Stimulated activated CD8-positive, alpha-beta memory T cell treated with anti-CD3 and anti-CD28 coated beads, Interleukin-12 subunit alpha, Interleukin-12 subunit beta, amount 100 ng/mL, for 1 hour (primary cell): Measurements from ENCODE around the gene LDLRAD3.

ENCODE experiments used
- DNase-seq: peaks from one replicate; pipeline ENCODE4 v3.0.0-alpha.2; 2020; ENCODE audit warnings: low read depth

LDLRAD3 gene

DNA sequence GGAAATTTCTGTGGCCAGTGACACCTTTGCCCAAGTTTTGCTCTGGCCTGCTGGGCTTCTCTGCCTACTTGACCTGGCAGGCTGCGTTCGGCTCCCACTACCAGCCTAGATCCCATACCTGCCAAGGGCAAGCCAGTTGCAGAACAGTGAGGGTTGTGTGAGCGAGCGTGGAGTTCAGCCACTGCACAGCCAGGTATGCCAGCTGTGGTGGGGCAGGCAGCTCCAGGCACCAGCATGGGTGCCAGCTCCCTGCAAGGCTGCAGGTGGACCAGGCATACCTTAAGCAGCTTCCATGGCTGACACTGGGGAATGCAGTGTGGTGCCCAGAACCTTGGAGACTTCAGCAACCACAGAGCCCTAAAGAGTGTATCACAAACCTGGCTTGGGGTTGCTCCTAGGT lies 133.5 kb downstream of the LDLRAD3 start:
- no peak for DNase-seq

- no peak for DNase-seq
These were observed 134.2 kb downstream of the LDLRAD3 start for GRCh38 chr11:36077886-36078685.

- no peak for DNase-seq
These were observed 134.8 kb downstream of the LDLRAD3 start for GRCh38 chr11:36078686-36079055.

DNA sequence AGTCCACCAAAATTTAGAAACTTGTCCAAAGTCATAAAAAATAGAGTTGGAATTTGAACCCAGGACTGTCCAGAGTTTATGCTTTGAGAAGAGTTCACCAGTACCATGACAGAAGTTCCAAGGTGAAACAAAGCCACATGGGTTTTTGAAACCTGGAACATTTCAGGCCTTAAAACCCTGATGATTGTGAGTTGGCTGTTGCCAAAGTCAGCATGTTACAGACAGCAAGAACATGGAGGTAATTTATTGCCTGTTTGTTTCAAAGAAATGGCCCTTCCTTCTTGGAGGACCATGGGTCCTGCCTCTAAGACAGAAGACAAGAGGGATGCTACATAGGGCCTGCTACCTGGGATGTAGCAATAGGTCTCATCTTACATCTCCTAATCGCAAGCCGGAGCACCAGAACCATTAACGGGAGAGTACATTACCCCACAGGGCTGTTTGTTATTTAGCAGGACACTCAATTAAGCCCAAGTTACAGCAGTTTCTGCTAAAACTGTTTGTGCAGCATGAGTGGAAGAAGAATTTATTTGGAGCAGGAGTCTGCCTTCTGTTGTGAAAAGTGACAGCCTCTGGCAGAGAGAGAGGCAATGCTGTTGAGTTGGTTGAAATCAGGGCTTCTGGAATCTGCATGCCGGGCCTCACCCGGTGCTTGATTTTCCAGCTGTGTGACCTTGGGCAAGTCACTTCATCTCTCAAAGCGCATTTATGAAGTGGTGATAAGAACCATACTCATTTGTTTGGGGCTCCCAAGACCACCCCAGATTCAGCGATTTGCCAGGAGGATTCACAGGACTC lies 136.2 kb downstream of the LDLRAD3 start:
- no peak for DNase-seq

- no peak for DNase-seq
These were observed 137.5 kb downstream of the LDLRAD3 start for GRCh38 chr11:36081274-36081945.

- DNase-seq, result no peak
These were observed 142.5 kb downstream of the LDLRAD3 start for GRCh38 chr11:36086366-36086765.

- DNase-seq, result no peak
These were observed 144.6 kb downstream of the LDLRAD3 start for GRCh38 chr11:36088266-36088972.

DNA sequence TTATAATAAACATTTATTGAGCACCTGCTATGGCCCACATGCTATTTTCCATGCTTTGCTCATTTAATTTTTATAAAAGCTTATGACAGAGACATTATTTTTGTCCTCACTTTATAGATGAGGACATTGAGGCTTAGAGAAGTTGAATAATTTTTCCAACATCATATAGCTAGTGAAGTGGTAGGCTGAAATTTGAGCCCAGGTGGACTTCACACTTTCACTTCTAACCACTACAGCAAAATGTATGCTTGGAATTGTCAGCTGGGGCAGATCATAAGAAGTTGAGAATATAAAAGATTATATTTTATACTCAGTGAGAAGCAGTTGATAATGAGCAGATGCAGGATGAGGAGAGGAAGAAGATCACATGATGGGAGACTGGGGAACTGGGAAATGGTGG lies 146.1 kb downstream of the LDLRAD3 start:
- no peak for DNase-seq

DNA sequence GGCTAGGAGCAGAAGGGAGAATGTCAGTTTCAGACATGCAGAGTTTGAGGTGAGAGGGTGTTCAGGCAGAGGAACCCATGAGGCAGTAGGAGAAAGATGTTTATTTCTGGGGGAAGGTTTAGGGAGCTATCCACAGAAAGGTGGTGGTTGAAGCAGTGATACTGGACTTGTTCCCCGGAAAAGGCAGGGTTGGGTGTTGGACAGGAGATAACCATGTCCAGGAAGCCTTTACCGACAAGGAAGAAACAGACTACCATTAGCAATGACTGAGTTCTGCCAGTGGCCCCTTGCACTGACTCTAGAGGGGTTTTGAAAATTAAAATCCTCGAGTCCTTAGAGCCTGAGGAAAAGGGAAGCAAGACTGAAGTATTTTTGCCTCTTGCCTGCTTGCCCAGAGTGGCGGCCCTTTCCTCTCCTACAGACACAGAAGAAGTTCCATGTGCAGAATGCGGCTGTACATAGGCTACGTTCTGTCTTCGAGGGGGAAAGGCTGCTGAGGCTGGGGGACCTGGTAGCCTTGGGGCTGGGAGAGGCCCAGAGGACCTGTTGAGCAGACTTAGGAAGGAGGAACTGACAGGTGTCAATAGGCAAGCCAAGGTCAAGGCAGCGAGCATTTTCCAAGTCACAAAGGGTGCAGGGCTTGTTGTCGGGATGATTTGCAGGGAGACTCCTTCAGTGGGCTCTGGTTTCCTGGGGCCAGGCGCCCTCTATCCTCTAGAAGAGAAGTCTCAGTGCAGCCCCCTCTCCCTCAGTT lies 146.7 kb downstream of the LDLRAD3 start:
- DNase-seq, result no peak

GRCh38 chr11:36091256-36091811 lies 147.5 kb downstream of the LDLRAD3 start:
- DNase-seq, result no peak

DNA sequence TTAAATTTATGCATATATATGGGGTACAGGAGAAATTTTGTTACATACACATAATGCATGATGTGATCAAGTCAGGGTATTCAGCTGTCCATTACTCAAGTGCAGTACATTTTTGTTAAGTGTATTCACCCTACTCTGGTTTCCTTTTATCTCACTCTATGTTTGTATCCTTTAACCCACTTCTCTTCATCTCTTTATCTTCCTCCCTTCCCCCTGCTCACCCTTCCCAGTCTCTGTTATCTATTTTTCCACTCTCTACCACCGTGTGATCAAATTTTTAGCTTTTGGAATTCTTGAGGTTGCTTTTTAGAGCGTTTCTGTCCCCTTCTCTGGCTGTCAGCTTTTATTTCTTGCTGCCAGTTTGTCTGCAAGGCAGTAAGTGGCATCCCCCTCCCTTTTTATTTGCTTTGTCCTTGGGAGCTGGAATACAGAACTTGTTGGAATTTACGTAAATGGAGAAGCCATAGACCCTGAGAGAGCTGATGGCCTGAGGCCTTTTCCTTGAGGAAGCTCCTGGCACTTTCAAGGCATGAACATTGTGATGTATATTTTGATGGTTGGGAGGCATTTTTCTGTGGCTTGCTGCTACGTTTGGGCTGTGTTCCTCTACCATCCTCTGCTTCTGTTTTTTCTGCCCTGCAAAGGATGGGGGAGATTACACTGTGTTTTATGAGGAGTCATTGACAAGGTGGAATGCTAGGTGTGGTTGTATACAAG lies 148.6 kb downstream of the LDLRAD3 start:
- no peak for DNase-seq

GRCh38 chr11:36093548-36093947 lies 149.7 kb downstream of the LDLRAD3 start:
- no peak for DNase-seq

DNA sequence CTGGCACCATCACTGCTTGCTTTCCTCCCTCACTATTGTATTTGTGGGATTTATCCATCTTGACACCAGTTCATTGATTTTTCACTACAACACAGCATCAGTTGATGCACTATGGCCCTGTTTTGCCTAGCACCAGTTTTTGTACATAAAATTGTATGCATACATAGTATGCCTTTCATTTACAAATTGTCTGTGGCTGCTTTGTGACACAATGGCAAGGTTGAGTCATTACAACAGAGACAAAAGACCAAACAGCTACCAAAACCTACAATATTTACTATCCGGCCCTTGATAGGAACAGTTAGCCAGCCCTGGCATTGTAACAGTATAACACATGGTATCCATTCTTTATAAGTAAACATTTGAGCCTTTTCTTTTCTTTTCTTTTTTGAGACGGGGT lies 150.3 kb downstream of the LDLRAD3 start:
- DNase-seq, result no peak

GRCh38 chr11:36095716-36096115 lies 151.9 kb downstream of the LDLRAD3 start:
- DNase-seq, result no peak

GRCh38 chr11:36097219-36097650 lies 153.4 kb downstream of the LDLRAD3 start:
- no peak for DNase-seq

GRCh38 chr11:36098087-36098486 lies 154.2 kb downstream of the LDLRAD3 start:
- no peak for DNase-seq

GRCh38 chr11:36098853-36099375 lies 155.1 kb downstream of the LDLRAD3 start:
- DNase-seq, result no peak

- no peak for DNase-seq
These were observed 157.6 kb downstream of the LDLRAD3 start for GRCh38 chr11:36101466-36101865.

- DNase-seq, result no peak
These were observed 159.0 kb downstream of the LDLRAD3 start for GRCh38 chr11:36102868-36103267.

DNA sequence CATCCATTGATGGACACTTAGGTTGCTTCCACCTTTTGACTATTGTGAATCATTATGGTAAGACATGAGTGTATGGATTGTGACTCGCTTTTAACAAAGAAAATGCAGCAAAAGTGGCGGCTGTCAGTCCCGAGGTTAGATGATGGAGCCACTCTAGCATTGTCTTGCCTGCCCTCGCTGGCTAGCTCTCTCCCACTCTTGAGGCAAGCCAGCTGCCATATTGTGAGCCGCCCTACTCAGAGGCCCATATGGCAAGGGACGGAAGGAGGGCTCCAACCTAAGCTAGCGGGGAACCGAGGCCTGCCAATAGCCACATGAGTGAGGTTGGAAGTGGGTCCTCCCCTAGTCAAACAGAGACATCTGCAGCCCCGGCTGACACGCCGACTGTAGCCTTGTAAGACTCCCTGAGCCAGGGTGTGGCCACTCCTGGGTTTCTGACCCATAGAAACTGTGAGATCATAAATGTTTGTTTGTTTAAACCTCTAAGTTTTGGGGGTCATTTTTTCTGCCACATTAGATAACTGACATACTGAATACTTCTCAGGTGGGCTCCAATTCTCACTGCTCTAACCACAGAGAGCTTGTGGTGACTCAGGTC lies 160.2 kb downstream of the LDLRAD3 start:
- DNase-seq, result no peak
